IPS-15b (cell line): ENCODE results near the gene ITPR3.

Experiments used
- H3K27me3 ChIP-seq: one replicate; pipeline ENCODE4 v1.6.1; 2013; ENCODE audit warnings: low read length; ENCODE audit not compliant: control insufficient read depth, insufficient read depth
- H3K36me3 ChIP-seq: one replicate; pipeline ENCODE4 v1.6.1; 2013; ENCODE audit warnings: low read length; ENCODE audit not compliant: control insufficient read depth, insufficient read depth
- H3K4me1 ChIP-seq: one replicate; pipeline ENCODE4 v1.6.1; 2013; ENCODE audit warnings: mild to moderate bottlenecking, low read length; ENCODE audit not compliant: control insufficient read depth, insufficient read depth
- H3K4me3 ChIP-seq: one replicate; pipeline ENCODE4 v1.5.1; 2013; ENCODE audit warnings: low read depth, low read length
- H3K9ac ChIP-seq: one replicate; pipeline ENCODE4 v1.6.1; 2013; ENCODE audit warnings: low read depth, mild to moderate bottlenecking, low read length
- H3K9me3 ChIP-seq: one replicate; pipeline ENCODE4 v1.6.1; 2013; ENCODE audit warnings: mild to moderate bottlenecking, low read length; ENCODE audit not compliant: control insufficient read depth, insufficient read depth

Gene ITPR3

GRCh38 chr6:33620856-33621710 is at the start of gene ITPR3:
Gene ITPR3, plus strand, starts transcription at chr6:33621322. Its CDS starts 281 bp downstream, at chr6:33621603.
- H3K9ac ChIP-seq: peak within 1 kb of the TSS; percentile 90
- H3K4me1 ChIP-seq: peaks cover 15% of the 10 kb centered on the region
- peak within 1 kb of the TSS; percentile 84 for H3K4me3 ChIP-seq
- no peaks in the 10 kb centered on the region for H3K9me3 ChIP-seq
- H3K27me3 ChIP-seq: peaks cover 15% of the 10 kb centered on the region
- peaks cover 2% of the 10 kb centered on the region for H3K36me3 ChIP-seq

- no peaks in the 10 kb centered on the region for H3K27me3 ChIP-seq
- H3K9ac ChIP-seq: peak overlapping the region; percentile 66
- peaks cover 26% of the 10 kb centered on the region for H3K36me3 ChIP-seq
- H3K4me3 ChIP-seq: peak overlapping the region; percentile 77
- no peaks in the 10 kb centered on the region for H3K9me3 ChIP-seq
- no peaks in the 10 kb centered on the region for H3K4me1 ChIP-seq
Observed at GRCh38 chr6:33571637-33572316, 49.3 kb upstream of the ITPR3 start.

DNA sequence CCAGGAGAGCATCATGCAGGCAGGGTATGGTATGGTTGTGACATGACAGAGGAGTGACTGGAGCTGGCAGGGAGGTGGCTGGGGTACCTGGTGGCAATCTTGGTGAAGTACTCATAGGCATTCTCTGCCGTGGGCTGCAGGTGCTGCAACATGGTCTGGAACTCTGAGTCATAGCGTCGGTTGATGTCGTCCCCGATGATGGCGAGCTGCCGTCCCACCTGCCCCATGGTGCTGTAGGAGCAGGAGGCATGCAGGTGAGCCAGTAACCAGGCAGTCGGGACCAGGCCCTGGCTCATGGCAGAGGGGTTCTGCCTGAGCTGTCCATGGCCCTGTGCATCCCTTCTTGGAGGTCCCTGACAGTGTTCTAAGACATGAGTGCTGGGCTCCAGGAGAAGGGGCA is 45.9 kb upstream of the ITPR3 start:
- H3K4me1 ChIP-seq: no peaks in the 10 kb centered on the region
- peaks cover 40% of the 10 kb centered on the region for H3K36me3 ChIP-seq

DNA sequence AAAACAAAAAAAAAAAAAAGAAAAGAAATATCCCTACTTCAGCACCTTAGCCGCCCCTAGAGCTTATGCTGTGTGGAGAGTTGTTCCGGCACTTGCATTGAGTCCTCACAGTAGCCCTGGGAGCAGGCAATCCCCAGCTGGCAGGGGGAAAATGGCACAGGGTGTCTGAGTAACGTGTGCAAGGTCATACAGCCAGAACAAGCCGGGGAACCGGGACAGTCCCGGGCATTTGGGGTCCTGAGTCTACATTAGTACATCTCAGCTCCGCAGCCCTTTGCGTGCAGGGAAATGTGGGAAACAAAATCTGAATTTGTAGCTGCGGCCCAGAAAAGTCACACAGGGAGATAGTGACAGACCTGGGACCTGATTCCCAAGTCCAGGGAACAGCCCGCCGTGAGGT is 44.5 kb upstream of the ITPR3 start:
- H3K36me3 ChIP-seq: peaks cover 40% of the 10 kb centered on the region
- no peaks in the 10 kb centered on the region for H3K27me3 ChIP-seq
- H3K9ac ChIP-seq: no peak overlapping the region
- no peak overlapping the region for H3K4me3 ChIP-seq
- H3K9me3 ChIP-seq: no peaks in the 10 kb centered on the region
- no peaks in the 10 kb centered on the region for H3K4me1 ChIP-seq

More for the DNA sequence above, 45.9 kb upstream of the ITPR3 start:
- H3K9ac ChIP-seq: no peak overlapping the region
- no peaks in the 10 kb centered on the region for H3K27me3 ChIP-seq
- H3K4me3 ChIP-seq: no peak overlapping the region
- no peaks in the 10 kb centered on the region for H3K9me3 ChIP-seq

- Histone ChIP-seq H3K27me3 (no peaks in the 10 kb centered on the region), H3K36me3 (peaks cover 40% of the 10 kb centered on the region), H3K4me3 (no peak overlapping the region), H3K9ac (no peak overlapping the region), H3K9me3 (no peaks in the 10 kb centered on the region), H3K4me1 (no peaks in the 10 kb centered on the region)
Observed at GRCh38 chr6:33577106-33577535, 44.0 kb upstream of the ITPR3 start.

DNA sequence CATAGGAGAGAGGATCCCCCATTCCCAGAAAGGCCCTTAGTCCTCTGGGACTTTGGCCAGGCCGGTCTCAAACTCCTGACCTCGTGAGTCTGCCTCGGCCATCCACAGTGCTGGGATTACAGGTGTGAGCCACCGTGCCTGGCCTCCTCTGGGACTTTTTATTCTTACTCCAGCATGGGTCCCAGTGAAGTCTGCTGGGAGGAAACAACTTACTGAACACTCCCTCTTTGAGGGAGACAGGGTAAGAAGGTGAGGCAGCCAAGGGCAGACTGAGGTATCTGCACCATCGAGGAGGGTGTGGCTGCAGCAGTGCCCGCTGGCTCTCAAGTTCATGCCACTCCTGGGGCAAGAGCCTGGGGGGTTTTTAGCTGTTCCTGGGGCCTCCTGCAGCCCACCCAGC is 43.4 kb upstream of the ITPR3 start:
- peaks cover 40% of the 10 kb centered on the region for H3K36me3 ChIP-seq
- no peak overlapping the region for H3K4me3 ChIP-seq
- H3K9ac ChIP-seq: no peak overlapping the region
- no peaks in the 10 kb centered on the region for H3K27me3 ChIP-seq
- H3K4me1 ChIP-seq: no peaks in the 10 kb centered on the region
- H3K9me3 ChIP-seq: no peaks in the 10 kb centered on the region

- H3K9ac ChIP-seq: no peak overlapping the region
- no peaks in the 10 kb centered on the region for H3K27me3 ChIP-seq
- no peaks in the 10 kb centered on the region for H3K9me3 ChIP-seq
- H3K4me1 ChIP-seq: no peaks in the 10 kb centered on the region
- no peak overlapping the region for H3K4me3 ChIP-seq
- peaks cover 40% of the 10 kb centered on the region for H3K36me3 ChIP-seq
Observed at GRCh38 chr6:33578164-33578563, 43.0 kb upstream of the ITPR3 start.

DNA sequence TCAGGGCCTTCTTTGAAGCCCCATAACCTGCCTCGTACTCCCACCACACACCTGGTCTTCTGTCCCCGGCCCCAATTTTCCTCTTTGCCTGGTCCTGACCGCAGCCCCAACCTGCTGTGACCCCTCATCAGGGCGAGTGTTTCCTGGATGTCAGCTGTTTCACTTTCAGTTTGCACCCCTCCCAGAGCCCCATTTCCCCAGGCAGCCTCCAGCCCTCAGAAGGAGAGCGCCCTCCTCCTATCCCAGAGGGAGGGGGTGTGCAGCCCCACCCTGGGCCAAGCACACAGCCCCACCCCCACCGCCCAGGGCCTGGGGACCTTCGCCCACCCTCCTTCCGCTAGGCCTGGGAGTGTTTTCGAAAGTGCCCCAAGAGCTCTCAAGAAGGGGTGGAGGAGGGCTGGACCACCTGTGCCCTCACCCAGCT is 42.5 kb upstream of the ITPR3 start:
- no peaks in the 10 kb centered on the region for H3K4me1 ChIP-seq
- H3K4me3 ChIP-seq: peak overlapping the region; percentile 91
- H3K27me3 ChIP-seq: no peaks in the 10 kb centered on the region
- H3K9ac ChIP-seq: no peak overlapping the region
- H3K36me3 ChIP-seq: peaks cover 40% of the 10 kb centered on the region
- H3K9me3 ChIP-seq: no peaks in the 10 kb centered on the region

DNA sequence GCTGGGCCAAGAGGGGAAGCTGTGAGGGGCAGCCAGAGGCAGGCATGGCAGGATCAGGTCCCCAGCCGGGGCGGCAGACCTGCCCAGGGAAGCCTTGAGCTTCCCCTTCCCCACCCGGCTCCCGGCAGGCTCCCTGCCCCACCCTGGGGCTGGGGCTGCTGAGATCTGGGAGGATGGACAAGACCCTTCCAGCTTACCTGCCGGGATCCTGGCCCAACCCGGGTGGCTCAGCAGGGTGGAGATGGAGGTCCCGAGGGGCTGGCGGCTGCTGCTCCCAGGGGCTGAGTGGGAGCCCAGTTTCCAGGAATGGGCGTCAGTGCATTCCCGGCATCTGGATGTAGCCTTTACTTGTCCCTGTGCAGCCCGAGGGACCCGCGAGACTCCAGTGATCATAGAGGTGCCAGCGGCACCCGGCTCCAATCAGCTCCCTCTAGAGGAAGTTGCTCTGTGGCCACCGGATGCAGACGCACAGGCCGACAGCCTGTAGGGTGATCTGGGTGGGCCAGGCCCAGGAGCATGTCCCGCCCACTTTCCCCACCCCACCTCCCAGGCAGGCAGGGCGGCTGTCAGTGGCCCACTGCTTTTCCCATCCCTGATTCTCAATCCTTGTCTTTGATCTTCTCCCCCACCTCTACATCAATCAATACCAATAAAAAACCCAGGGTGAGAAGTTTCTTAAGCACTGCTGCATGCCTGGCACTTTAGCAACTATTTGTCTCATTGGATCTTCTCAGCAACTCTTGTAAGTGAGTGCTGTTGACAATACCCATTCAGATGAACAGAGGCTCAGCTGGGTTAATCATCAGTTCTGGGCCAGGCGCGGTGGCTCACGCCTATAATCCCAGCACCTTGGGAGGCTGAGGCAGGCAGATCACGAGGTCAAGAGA is 41.1 kb upstream of the ITPR3 start, which contains the start of gene BAK1:
TSS of gene BAK1 (minus strand) at position 449 of the 887 bp plus-strand sequence. CDS start 2,672 bp downstream, outside the sequence.
- Histone ChIP-seq H3K27me3 (no peaks in the 10 kb centered on the region), H3K9ac (peak within 1 kb of the TSS; percentile 93), H3K36me3 (peaks cover 25% of the 10 kb centered on the region), H3K4me1 (peaks cover 2% of the 10 kb centered on the region), H3K4me3 (peak within 1 kb of the TSS; percentile 91), H3K9me3 (no peaks in the 10 kb centered on the region)

GRCh38 chr6:33581186-33581585 is 39.9 kb upstream of the ITPR3 start:
- H3K27me3 ChIP-seq: no peaks in the 10 kb centered on the region
- H3K36me3 ChIP-seq: peaks cover 17% of the 10 kb centered on the region
- no peaks in the 10 kb centered on the region for H3K9me3 ChIP-seq
- no peak overlapping the region for H3K4me3 ChIP-seq
- H3K4me1 ChIP-seq: peaks cover 2% of the 10 kb centered on the region
- no peak overlapping the region for H3K9ac ChIP-seq

DNA sequence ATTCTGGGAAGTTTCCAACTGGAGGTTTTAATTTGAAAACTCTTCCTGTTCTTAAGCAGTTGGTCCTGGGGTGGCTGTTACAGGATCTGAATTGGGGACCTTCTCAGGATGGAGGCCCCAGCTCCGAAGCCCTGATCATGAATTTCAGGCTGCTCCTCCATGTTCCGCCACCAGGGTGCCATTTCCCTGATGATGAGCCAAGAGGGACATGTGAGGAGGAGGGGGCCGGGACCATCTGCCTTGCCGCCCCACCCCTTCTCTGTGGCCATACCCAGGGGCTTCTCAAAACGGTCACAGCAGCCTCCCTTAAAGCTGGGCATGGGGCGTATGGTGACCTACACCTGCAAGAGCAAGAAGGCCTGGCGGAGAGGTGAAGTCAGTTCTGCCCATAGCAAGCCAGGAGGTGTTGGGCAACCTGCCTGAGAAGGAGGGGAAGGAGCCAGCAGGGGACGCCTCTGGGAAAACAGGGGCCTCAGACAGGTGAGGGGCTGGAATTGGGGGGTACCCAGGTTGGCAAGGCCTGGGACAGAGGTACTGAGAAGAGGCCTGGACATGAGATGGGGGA is 37.4 kb upstream of the ITPR3 start:
- H3K36me3 ChIP-seq: peaks cover 3% of the 10 kb centered on the region

More for the DNA sequence above, 37.4 kb upstream of the ITPR3 start:
- Histone ChIP-seq H3K4me1 (peaks cover 2% of the 10 kb centered on the region), H3K4me3 (no peak overlapping the region), H3K9ac (peak overlapping the region; percentile 8), H3K27me3 (no peaks in the 10 kb centered on the region), H3K9me3 (no peaks in the 10 kb centered on the region)
